A673 (cell line): Measurements from ENCODE around the gene CPEB4. TPM values are rescaled to one million over a fixed set of nuclear protein-coding genes. Genes with fewer than 3 reads are reported as not detected.

Experiments used
- BruUV-seq: library from RNA; stranded (reverse); fragments of 400-500 nt; replicated peaks from 2 replicates; lab custom pipeline; 2021; lab: Mats Ljungman, UMichigan
- CTCF ChIA-PET: fragments of 300-600 bp; sonication (Branson Sonifier 250); formaldehyde crosslinking; loops from one replicate; lab custom pipeline; 2022; ENCODE audit warnings: antibody characterized with exemption; lab: Charles Lee
- POLR2A ChIA-PET: fragments of 300-600 bp; sonication (Branson Sonifier 250); formaldehyde crosslinking; loops from one replicate; lab custom pipeline; 2022; ENCODE audit warnings: antibody characterized with exemption; ENCODE audit not compliant: low non-redundant PET; lab: Charles Lee
- DNase-seq: peaks from one replicate; pipeline ENCODE4 v3.0.0-alpha.2; 2015; ENCODE audit warnings: low spot score
- H3K27ac ChIP-seq: fragments of 200-600 bp; sonication (generic); 2 replicates; pipeline ENCODE4 v1.5.1; 2016; ENCODE audit warnings: mixed run types, low read depth, mild to moderate bottlenecking, mixed read lengths, antibody characterized with exemption, low read length; ENCODE audit not compliant: poor library complexity, severe bottlenecking
- H3K27me3 ChIP-seq: fragments of 200-600 bp; sonication (generic); replicated peaks from 2 replicates; pipeline ENCODE4 v1.6.1; 2017; ENCODE audit warnings: mixed run types, low read depth, mild to moderate bottlenecking, mixed read lengths, antibody characterized with exemption, low read length; ENCODE audit not compliant: insufficient read depth, poor library complexity
- H3K36me3 ChIP-seq: fragments of 200-600 bp; sonication (generic); 2 replicates; pipeline ENCODE4 v1.6.1; 2016; ENCODE audit warnings: mixed run types, mild to moderate bottlenecking, mixed read lengths, antibody characterized with exemption, low read length; ENCODE audit not compliant: insufficient read depth, poor library complexity, severe bottlenecking
- H3K4me1 ChIP-seq: fragments of 200-600 bp; sonication (generic); 2 replicates; pipeline ENCODE4 v1.6.1; 2017; ENCODE audit warnings: mixed run types, mild to moderate bottlenecking, mixed read lengths, antibody characterized with exemption, low read length; ENCODE audit not compliant: insufficient read depth, poor library complexity, severe bottlenecking
- H3K4me3 ChIP-seq: fragments of 200-600 bp; sonication (generic); 2 replicates; pipeline ENCODE4 v1.5.1; 2016; ENCODE audit warnings: low read depth, mixed run types, mild to moderate bottlenecking, mixed read lengths, low read length; ENCODE audit not compliant: poor library complexity, severe bottlenecking
- H3K9me3 ChIP-seq: fragments of 200-600 bp; sonication (generic); 2 replicates; pipeline ENCODE4 v1.6.1; 2016; ENCODE audit warnings: mixed run types, low read depth, mild to moderate bottlenecking, mixed read lengths, antibody characterized with exemption, low read length; ENCODE audit not compliant: poor library complexity, severe bottlenecking
- EZH2 ChIP-seq: fragments of 200-600 bp; sonication (generic); IDR thresholded peaks from 2 replicates; pipeline ENCODE4 v1.6.1; 2017; ENCODE audit warnings: borderline replicate concordance, low read depth, mild to moderate bottlenecking, mixed read lengths, antibody characterized with exemption, low read length; ENCODE audit not compliant: poor library complexity, severe bottlenecking
- intact Hi-C: fragments of 100-400 bp; cut with micrococcal nuclease; formaldehyde crosslinking; loops from one replicate; pipeline ENCODE4 v1.10.0; 2022; ENCODE audit not compliant: unreplicated experiment
- total RNA-seq: library from RNA; stranded (reverse); gene quantifications from 2 replicates; pipeline ENCODE4 v1.2.3, GENCODE V29; 2021
- TF ChIP-seq, protein P1 (sequence below): fragments of 300-800, 200-600 bp; sonication (generic); conservative IDR thresholded peaks from 2 replicates; pipeline ENCODE4 v1.5.1; 2017; ENCODE audit warnings: low read depth, mild to moderate bottlenecking, antibody characterized with exemption, low read length, moderate library complexity, mixed read lengths

The CPEB4 gene
- total RNA-seq, 1 experiment from 2014 or later, result 1.6 TPM

DNA sequence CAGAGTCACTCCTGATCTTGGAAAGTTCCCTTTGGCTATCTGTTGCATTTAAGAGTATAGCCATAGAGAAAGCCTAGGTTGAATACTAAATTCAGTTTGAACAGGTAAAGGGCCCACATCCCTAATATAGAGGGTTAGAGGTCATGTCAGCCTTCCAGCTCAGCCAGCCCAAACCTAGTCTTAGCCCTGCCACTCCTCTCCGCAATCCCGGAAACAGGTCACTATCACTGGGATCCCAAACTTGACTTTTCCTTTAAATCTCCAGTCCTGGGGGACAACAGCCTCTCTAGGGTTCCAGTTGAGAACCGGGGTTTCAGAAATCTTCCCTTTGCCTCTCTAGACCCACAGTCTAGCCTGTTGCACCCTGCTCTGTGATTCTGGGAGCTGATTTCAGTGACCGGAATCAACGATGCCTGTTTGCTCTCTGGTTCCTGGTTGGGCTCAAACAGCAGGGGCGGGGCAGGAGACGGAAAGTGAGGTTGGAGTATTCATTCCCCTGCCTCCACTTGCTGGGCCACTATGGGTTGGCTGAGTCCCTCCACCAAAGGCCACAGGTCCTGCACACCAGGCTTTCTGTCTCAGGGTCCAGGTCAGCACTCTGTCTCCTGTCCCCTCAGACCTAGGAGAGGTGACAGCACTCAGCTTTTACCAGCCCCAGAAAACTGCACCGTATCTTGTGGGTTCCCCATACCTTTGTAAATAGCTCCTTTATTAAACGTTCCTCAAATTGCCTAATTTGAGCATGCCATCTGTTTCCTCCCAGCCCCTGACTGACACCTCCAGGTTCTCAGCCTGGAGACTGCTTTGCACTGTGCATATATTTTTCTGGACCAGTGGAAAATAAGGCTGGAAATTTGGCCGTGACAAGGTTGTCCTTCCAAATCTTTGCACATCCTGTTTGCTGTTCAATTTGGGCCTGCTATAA lies 23.8 kb upstream of the CPEB4 start:
- Histone ChIP-seq H3K4me3 (no peak overlapping the region), H3K9me3 (no peaks in the 10 kb centered on the region), H3K36me3 (no peaks in the 10 kb centered on the region), H3K4me1 (no peaks in the 10 kb centered on the region), H3K27ac (no peak overlapping the region), H3K27me3 (no peaks in the 10 kb centered on the region)
- POLR2A ChIA-PET, result no interaction called here
- BruUV-seq, result no TSS peak
- no peak for DNase-seq
- intact Hi-C loops, result no loop called here
- CTCF ChIA-PET, result no interaction called here
- TF ChIP-seq, protein P1, sequence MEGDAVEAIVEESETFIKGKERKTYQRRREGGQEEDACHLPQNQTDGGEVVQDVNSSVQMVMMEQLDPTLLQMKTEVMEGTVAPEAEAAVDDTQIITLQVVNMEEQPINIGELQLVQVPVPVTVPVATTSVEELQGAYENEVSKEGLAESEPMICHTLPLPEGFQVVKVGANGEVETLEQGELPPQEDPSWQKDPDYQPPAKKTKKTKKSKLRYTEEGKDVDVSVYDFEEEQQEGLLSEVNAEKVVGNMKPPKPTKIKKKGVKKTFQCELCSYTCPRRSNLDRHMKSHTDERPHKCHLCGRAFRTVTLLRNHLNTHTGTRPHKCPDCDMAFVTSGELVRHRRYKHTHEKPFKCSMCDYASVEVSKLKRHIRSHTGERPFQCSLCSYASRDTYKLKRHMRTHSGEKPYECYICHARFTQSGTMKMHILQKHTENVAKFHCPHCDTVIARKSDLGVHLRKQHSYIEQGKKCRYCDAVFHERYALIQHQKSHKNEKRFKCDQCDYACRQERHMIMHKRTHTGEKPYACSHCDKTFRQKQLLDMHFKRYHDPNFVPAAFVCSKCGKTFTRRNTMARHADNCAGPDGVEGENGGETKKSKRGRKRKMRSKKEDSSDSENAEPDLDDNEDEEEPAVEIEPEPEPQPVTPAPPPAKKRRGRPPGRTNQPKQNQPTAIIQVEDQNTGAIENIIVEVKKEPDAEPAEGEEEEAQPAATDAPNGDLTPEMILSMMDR, result no peak
- TF ChIP-seq EZH2, result no peak

DNA sequence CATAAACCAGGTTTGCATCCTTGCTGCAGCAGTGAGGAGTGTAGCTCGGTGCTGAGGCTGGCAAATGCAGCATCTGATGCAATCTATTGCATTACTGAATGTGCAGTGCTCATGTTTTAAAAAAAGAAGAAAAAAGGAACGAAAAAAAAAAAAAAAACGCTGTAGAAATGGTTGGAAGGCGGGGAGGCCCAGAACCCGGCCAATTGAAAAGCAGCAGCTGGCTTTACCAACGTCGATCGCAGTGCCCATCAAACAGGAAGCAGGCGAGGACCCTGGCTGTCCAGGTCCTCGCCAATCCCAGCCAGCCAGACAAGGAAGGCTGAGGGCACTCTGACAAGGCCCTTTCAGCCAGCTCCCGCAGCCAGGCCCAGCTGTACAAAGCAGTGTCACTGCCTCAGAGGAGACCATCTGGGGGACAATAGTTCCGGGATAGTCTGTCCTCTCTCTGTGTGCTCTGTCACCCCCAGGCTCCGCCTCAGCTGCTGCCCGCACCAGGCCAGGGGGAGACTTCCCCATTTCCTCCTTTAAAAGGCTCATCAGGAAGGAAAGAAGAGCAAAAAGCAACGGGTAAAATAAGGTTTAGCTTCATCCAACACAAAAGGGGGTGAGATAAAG lies 21.8 kb upstream of the CPEB4 start:
- no peak for DNase-seq
- H3K9me3 ChIP-seq, result no peaks in the 10 kb centered on the region
- TF ChIP-seq, protein P1, result no peak
- no peak for TF ChIP-seq EZH2
- no peaks in the 10 kb centered on the region for H3K4me1 ChIP-seq
- no peak overlapping the region for H3K4me3 ChIP-seq
- H3K36me3 ChIP-seq, result no peaks in the 10 kb centered on the region
- intact Hi-C loops, result no loop called here
- no peaks in the 10 kb centered on the region for H3K27me3 ChIP-seq
- H3K27ac ChIP-seq, result no peak overlapping the region
- CTCF ChIA-PET, result no interaction called here
- BruUV-seq, result no TSS peak
- POLR2A ChIA-PET, result no interaction called here

DNA sequence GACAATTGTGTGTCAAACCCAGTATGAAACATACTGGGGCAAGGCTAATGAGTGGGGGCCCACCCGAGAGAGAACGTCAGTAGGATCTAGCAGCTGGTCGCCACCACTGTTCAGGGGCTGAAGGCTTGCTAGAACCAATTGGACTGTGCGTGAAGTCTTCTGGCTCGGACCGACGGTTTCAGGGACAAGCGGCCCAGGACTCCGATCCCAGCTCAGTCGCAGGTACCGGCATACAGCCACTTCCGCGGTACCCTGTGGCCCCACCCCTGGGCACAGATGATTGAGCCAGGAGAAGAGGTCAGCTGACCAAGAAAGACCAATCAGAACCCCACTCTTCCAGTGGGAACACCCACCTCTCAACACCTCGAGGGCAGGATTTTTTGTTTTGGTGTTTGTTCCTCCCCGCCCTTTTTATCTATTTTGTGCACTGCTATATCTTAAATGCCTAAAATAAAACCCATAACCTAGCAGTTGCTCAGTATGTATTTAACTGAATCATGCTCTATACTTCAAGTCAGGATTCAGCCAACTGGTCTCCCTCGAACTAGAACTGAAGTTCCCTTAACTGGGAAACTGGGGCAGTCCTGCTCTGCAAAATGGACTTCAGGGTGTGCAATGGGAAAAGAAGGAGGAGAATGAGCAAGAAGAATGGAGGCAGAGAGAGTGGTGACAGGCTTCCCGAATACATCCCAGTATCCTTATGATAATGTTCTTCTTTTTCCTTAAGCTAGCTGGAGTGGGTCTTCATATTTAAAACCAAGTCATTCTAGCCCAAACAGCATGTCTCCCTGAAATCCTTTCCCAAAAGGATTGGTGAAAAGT lies 21.1 kb upstream of the CPEB4 start:
- ChIA-PET POLR2A (no interaction called here), CTCF (no interaction called here)
- Histone ChIP-seq H3K4me3 (no peak overlapping the region), H3K36me3 (no peaks in the 10 kb centered on the region), H3K27me3 (no peaks in the 10 kb centered on the region), H3K9me3 (no peaks in the 10 kb centered on the region), H3K27ac (no peak overlapping the region), H3K4me1 (no peaks in the 10 kb centered on the region)
- DNase-seq, result no peak
- TF ChIP-seq EZH2, result no peak
- TF ChIP-seq, protein P1, result no peak
- intact Hi-C loops, result no loop called here
- no TSS peak for BruUV-seq
